GM18526 (cell line): Measurements from ENCODE around the gene TSPAN7.

Experiments used
- POLR2A ChIP-seq: IDR thresholded peaks from 3 replicates; pipeline ENCODE4 v1.6.1; 2011; ENCODE audit not compliant: insufficient read length; ENCODE audit errors: extremely low read depth

TSPAN7 gene

GRCh38 chrX:38620623-38621022 is 59.3 kb downstream of the TSPAN7 start:
- TF ChIP-seq POLR2A: no peak

GRCh38 chrX:38626296-38626695 is 65.0 kb downstream of the TSPAN7 start:
- no peak for TF ChIP-seq POLR2A

GRCh38 chrX:38627683-38628082 is 66.3 kb downstream of the TSPAN7 start:
- no peak for TF ChIP-seq POLR2A

- no peak for TF ChIP-seq POLR2A
These were observed 67.2 kb downstream of the TSPAN7 start for GRCh38 chrX:38628587-38628986.

- no peak for TF ChIP-seq POLR2A
These were observed 71.2 kb downstream of the TSPAN7 start for GRCh38 chrX:38632516-38632915.

GRCh38 chrX:38634665-38635064 is 73.3 kb downstream of the TSPAN7 start:
- no peak for TF ChIP-seq POLR2A

- no peak for TF ChIP-seq POLR2A
These were observed 75.8 kb downstream of the TSPAN7 start for GRCh38 chrX:38636949-38637819.

GRCh38 chrX:38638952-38639529 is 77.7 kb downstream of the TSPAN7 start:
- TF ChIP-seq POLR2A: no peak

GRCh38 chrX:38639730-38640129 is 78.4 kb downstream of the TSPAN7 start:
- no peak for TF ChIP-seq POLR2A

GRCh38 chrX:38641197-38641596 is 79.9 kb downstream of the TSPAN7 start:
- TF ChIP-seq POLR2A: no peak

- TF ChIP-seq POLR2A: no peak
These were observed 82.6 kb downstream of the TSPAN7 start for GRCh38 chrX:38643903-38644302.

GRCh38 chrX:38646129-38646528 is 84.8 kb downstream of the TSPAN7 start:
- TF ChIP-seq POLR2A: no peak

- TF ChIP-seq POLR2A: no peak
These were observed 87.9 kb downstream of the TSPAN7 start for GRCh38 chrX:38649221-38649620.

- no peak for TF ChIP-seq POLR2A
These were observed 88.6 kb downstream of the TSPAN7 start for GRCh38 chrX:38649674-38650647.
